Esophagus muscularis mucosa (tissue), 3 donors: Measurements from ENCODE around the gene VAPA.

Experiments
- CTCF ChIP-seq, 3 experiments: fragments of 200-600 bp in 2 of 3; fragments of 450-650 bp in 1 of 3; sonication (generic) in 2 of 3; IDR thresholded peaks; one replicate each; pipeline ENCODE4 v1.5.1; 2017 to 2019; ENCODE audit warnings: antibody characterized with exemption in 3 of 3, mild to moderate bottlenecking in 2 of 3, moderate library complexity in 1 of 3
- POLR2A ChIP-seq: fragments of 450-650 bp; IDR thresholded peaks from one replicate; pipeline ENCODE4 v1.6.1; 2017; ENCODE audit warnings: antibody characterized with exemption, moderate library complexity, mild to moderate bottlenecking, low read depth
- POLR2AphosphoS5 ChIP-seq, 2 donors: sonication (generic); formaldehyde crosslinking; IDR thresholded peaks; one replicate each; pipeline ENCODE4 v1.6.1; 2017; ENCODE audit warnings: antibody characterized with exemption in 2 of 2

- no peak for TF ChIP-seq POLR2AphosphoS5 (IDR thresholded peaks at IDR 0.05)
- no peak for TF ChIP-seq CTCF (IDR thresholded peaks at IDR 0.05)
- no peak for TF ChIP-seq POLR2A
These were observed 94.3 kb downstream of the VAPA start for GRCh38 chr18:10008006-10008647.
